Right lung (tissue), 5 donors: ENCODE data around the gene HMCN2. TPM values are rescaled to one million over a fixed set of nuclear protein-coding genes. Genes with fewer than 3 reads are reported as not detected.

Experiments used
- DNase-seq, 2 donors: peaks; one replicate each; pipeline ENCODE4 v3.0.0-alpha.2; 2013
- polyA plus RNA-seq, 5 donors: library from polyadenylated mRNA; unstranded; fragments of 120-200 nt; gene quantifications; one replicate each; pipeline versions ENCODE4 v1.2.1 to v1.2.3, GENCODE V29; 2013; ENCODE audit warnings: inconsistent platforms in 1 of 5, low replicate concordance in 1 of 5; ENCODE audit not compliant: insufficient read length in 5 of 5, insufficient read depth in 1 of 5

The HMCN2 gene
- polyA plus RNA-seq, 5 donors, result 0.21 to 2.1 (median 0.55) TPM

DNA sequence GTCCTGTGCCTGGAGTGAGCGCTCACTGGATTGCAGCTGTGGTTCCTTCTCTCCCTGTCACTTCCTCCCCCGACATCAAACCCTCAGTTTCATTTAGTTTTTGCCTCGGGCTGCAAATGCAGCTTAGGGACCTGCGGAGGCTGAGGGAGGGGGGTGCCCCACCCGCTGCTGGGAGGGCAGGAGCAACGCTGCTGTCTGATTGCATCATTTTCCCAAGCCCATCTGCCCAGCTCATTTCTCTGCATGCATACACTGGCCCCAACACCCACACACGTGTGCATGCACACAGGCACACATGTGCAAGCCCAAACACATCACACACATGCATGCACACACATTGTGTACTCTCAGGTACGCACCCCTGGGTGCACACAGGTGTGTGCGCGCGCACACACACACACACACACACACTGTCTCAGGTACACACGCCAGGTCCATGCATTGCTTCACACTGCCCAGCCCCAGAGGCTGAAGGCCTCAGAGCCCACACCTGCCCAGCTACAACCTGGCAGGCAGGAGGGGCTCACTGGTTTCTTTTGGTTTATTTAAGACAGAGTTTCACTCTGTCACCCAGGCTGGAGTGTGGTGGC lies 182.6 kb downstream of the HMCN2 start:
- no peak for DNase-seq

DNA sequence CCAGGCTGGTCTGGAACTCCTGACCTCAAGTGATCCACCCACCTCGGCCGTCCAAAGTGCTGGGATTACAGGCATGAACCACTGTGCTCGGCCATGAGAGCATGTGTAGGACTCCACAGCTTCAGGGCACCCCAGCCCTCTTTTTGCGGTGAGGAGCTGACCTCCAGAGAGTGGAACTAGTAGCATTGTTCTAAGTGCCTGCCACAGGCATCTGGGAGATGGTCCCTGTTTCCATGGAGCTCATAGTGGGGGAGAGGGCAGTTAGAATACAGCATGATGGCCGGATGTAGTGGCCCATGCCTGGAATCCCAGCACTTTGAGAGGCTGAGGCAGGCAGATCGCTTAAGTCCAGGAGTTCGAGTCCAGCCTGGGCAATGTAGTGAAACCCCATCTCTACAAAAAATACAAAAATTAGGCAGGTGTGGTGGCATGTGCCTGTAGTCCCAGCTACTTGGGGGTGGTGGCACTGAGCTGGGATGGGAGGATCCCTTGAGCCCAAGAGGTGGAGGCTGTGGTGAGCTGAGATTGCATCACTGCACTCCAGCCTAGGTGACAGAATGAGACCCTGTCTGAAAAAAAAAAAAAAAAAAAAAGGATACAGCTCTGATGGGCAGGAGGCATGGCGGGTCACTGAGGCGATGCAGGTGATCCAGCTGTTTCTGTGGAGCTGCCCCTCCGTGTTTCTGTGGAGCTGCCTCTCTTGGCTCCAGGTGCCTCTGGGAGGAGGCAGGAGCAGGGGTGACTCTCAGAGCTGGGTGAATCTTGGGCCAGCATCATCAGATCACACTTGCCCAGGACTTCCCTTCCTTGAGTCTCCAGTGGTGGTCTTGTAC lies 183.4 kb downstream of the HMCN2 start:
- DNase-seq, result no peak

DNA sequence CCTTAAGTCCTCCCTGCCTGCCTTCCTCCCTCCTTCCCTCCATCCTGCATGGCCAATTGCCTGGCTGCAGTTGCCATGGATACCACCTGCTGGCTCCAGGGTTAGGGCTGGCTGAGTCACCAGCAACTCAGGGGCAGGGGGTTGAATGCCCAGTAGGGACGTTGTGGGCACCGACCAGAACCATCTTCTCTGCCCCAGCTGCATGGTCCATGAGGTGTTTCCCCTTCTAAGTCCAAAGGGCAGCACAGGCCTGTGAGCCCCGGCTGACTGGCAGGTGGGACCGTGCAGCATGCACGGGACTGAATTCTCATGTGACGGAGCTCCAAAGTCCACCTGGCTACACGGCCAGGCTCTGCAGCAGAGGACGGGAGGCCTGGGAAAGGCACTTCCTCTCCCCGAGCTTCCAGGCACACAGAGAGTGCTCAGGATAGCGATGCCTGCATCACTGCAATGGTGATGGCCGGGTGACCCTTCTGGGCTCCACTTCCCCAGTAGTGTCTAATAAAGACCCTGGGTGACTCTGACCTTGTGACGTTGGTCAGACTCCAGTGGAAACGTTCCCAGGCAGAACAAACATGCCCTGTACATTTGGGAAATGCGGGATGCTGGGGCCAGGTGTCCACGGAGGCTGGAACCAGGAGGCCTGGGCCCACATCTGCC lies 184.9 kb downstream of the HMCN2 start:
- no peak for DNase-seq

DNA sequence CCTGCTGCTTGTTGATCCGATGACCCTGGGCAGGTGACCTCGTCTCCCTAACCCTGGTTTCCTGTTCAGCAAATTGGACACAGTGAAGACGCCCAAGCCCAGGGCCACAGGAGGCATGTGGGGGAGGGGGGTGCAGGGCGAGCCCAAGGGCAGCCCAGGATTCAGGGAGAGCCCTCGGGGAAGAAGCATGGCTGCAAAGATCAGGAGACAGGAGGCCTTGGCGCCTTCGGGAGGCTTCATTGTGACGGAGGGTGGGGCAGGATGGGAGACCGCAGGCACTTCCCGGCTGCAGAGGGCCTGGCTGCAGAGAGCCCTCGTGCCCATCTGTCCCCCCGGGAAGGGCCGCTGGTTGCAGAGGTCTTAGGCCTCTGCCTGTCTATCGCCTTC lies 185.4 kb downstream of the HMCN2 start:
- DNase-seq, result no peak

DNA sequence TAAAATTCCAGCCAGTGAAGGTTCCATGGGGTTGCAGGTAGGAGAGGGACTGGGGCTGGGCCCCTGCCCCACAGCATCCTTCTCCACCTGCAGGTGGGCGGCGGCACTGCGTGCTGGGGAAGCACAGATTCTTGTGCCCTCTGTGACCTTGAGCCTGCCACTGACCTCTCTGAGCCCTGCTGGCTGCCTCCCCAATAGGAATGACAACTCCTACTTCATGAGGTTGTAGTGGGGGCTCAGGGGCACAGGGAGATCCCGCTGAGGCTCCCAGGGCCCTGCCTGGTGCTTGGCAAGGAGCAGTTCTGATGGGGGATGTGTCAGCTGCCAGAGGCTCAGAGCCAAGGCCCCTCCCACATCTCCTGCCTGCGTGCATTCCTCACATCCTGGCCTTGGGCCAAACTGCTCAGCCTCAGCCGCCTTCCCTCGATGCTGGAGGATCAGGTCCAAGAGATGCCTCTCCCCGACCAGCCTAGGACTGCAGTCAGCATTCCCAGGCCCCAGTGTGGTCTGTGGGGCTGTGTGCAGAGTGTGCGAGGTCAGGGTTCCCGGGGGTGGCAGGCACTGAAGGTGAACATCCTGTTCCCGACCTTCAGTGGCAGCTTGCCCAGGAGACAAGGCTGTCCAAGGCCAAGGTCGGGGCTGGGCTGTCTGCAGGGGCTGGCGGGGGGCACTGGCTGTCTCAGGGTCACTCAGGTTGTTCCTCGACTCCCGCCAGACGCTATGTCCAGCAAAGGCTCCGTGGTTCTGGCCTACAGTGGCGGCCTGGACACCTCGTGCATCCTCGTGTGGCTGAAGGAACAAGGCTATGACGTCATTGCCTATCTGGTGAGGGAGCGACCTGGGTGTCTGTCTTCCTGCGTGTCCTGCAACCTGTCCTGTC lies 186.2 kb downstream of the HMCN2 start:
- peak; percentile 87 for DNase-seq

DNA sequence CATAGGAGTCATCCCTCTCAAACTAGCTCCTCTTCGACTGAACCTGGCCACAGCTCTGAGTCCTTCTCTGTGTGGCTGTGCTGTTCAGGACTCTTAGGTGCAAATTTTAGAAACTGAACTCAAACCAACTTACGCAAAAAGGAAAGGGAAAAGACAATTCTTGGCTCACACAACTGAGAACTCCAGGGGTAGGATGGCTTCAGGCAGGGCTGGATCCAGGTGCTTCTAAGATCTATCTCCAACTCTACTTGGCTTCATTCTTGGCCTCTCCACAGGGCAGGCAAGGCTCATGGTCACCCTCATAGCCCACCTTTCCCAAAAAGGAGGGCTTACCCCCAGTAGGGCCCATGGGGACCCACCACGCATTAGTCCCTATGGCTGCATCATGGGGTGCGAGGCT lies 187.3 kb downstream of the HMCN2 start:
- DNase-seq, result no peak

DNA sequence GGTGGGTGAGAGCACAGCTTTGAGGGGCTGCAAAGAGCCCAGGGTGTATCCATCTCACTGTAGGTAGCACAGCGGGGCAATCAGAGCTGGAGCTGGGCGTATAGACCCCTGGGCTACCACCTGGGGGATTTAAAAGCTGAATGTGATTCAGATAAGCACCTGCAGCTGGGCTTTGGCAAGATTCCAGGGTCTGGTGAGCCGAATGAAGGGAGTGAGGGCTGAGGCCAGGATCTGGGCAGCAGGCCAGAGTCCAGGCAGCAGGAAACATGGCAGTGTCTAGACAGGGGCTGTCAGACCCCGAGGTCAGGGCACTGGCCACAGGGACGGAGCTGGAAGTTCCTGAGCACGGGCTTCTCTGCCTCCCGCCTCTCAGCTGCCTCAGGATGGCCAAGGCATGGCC lies 187.9 kb downstream of the HMCN2 start:
- DNase-seq, result peak; percentile 38 to 39

DNA sequence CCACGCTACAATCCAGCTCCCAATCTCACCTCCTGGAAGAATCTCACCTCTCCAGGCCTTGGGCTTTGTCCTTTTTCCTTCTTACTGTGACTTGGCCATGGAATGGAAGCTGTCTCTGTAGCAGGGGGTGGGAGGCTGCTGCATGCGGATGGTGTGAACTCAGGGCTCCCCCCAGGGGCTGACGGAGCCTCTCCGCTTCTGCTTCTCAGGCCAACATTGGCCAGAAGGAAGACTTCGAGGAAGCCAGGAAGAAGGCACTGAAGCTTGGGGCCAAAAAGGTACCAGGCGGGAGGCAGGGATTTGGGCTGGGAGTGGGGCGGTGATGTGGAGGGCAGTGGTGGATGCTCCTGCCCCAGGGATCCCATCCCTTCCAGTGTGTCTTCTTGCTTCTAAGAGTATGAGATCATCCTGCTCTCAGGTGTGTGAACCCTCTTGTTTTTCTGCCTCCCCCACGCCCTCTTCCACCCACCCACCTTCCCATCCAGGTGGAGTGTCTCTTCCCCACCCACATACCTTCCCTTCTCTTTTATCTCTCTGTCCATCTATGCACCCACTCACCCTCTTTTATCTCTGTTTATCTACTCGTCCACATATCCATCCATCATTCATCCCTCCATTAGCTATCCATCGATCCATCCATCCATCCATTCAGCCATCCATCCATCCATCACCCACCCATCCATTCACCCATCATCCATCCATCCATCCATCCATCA lies 188.7 kb downstream of the HMCN2 start:
- no peak for DNase-seq

DNA sequence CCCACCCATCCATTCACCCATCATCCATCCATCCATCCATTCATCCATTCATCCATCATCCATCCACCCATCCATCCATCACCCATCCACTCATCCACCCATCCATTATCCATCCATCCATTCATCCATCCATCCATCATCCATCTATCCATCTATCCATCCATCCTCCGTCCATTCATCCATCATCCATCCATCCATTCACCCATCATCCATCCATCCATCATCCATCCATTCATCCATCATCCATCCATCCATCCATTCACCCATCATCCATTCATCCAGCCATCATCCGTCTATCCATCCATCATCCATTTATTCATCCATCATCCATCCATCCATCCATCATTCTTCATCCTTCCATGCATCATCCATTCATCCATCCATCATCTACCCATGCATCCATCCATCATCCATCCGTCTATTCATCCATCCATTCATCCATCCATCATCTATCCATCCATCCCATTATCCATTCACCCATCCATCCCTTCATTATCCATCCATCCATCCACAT lies 189.3 kb downstream of the HMCN2 start:
- no peak for DNase-seq

DNA sequence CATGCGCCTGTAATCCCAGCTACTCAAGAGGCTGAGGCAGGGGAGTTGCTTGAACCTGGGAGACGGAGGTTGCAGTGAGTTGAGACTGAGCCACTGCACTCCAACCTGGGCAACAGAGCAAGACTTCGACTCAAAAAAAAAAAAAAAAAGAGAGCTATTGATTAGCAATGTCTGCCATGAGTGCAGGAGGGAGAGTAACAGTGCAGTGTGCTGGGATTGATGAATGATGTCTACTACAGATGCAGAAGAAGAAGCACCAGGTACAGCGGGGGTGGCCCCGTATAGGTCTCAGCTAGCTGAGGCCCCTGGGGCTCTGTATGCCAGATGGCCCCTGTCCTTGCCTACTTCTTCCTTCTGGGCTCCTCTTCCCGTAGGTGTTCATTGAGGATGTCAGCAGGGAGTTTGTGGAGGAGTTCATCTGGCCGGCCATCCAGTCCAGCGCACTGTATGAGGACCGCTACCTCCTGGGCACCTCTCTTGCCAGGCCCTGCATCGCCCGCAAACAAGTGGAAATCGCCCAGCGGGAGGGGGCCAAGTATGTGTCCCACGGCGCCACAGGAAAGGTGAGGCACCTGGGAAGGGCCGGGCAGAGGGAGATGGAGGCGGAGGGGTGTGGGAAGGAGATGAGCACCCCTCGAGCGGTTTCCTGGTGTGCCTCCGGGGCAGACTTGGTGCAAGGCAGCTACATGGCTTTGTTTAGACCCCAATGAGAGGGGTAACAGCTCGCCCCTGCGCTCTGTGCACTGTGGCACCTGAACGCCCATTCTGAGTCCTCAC lies 192.7 kb downstream of the HMCN2 start:
- DNase-seq, result no peak

DNA sequence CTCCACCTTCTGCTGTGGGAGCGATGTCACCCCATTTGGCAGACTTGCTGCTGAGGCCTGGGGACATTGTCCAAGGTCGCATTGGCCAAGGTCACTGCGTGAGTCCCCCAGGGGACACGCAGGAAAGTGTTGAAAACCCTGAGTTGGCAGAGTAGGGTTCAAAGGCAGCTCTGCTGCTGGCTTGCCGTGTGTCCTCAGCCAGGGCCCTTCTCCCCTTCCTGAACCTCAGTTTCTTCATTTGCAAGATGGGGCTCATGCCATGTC lies 193.2 kb downstream of the HMCN2 start:
- no peak for DNase-seq

DNA sequence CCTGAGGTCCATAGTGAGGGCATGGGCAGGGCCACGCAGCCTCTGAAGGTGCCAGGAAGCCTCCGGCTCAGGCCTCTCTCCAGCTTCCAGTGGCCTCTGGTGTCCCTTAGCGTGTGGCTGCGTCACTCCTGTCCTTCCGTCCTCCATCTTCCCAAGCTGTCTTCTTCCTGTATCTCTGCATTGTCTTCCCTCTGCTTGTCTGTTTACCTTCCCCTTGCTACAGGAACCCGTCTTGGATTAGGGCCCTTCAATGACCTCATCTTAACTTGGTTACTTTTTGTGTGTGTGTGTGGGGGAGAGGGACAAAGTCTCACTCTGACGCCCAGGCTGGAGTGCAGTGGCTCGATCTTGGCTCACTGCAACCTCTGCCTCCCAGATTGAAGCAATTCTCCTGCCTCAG lies 193.6 kb downstream of the HMCN2 start:
- no peak for DNase-seq

DNA sequence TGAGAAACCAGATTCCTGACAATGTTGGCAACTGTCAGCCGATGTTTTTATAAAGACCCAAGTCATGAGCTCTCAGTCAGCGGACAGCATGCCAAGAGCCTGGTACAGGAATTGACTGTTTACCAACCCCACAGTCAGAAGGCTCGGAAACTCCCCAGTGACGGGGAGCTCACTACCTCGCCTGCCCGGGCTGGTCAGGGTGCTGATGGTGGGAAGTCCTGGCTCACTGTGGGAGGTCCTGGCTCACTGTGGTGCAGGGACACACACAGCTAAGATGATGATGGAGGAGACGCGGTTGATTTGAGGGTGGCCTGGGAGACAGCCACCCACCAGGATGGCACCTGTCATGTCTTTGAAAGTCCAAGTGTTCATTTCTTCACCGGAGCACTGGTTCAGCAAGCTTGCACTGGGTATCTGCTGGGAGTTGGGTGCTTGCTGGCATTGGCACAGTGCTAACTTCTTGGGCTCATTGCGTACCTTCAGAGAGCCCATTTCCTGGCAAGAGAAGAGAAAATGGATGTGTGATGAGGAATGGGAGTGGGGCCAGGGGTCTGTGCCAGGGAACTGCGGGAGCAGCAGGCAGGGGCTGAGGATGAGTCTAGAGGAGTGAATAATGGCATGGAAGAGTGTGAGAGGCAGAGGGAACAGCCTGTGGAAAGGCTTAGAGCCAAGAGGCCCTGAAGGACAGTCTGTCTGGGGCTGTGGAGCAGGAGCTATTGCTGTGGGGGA lies 194.5 kb downstream of the HMCN2 start:
- no peak for DNase-seq

DNA sequence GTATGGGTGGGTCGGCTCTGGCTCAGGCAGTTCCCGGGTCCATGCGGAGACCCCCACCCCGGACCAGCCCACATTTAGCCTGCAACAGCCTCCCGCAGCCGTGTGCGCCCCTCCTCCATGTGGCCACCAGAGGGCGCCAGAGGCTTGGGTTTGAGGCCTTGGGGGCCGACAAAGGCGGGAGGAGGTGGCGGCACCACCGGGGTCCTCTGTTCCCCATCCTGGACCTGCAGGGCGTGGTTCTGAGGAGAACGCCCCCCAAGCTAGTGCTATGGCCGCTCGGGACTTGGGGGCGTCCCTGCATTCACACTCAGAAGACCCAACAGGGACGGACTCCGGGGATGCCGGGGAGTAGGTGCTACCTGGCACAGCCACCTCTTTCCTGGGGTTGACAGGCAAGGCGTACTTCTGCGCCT lies 195.7 kb downstream of the HMCN2 start:
- DNase-seq, result peak in 1 of 2 donors; percentile 44

DNA sequence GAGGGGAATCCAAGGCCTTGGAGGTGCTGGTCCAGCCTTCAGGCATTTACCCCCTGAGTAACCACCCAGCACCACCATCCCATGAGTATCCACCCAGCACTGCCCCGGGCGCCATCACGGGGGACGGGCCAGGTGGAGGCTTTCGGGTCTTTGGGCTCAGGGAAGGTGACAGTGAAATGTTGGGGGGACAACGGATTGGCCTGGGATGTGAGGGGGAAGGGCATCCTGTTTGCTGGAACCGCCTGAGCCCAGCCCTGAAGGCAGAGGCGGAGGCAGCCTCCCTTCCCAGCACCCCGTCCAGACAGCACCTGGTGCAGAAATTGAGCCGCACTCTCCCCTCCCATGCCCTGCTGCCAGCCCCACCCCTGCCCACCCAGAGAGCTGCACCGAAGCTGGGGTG lies 196.2 kb downstream of the HMCN2 start:
- DNase-seq, result no peak

DNA sequence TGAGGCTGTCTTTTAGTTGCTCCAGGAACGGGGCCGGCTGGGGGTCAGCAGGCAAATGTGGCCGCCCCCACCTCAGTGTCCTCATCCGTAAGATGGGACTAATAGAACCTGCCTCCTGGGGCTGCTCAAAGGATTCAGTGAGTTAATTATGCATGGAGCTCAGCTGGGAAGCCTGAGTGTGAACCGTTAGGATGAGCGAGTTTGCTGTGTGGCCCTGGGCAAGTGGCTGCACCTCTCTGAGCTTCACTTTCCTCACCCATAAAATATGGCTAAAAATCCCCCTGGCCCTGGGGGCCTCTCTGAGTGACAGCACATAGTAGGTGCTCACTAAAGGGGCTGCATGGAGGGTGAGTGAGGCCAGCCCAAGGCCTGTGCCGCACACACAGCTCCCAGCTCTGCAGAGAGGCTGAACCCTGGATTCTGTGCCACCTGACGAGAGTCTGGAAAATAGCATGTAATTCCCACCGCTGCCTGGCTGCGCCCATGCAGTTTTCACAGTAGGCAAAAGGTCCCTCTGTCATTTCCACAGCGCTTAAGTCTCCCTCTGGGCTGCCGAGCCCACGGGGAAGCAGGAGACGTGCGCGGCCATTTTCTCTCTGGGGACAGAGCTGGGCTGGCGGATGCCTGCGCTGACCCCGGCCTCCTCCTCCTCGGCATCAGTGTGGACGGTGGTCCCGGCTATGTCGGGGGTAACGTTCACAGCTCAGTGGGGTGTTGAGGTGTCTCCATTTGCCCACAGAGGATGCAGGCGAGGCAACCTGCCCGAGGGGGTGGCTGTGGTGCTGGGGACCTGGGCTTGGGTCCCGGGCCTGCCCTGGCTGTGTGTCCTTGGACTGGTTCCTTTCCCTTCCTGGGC lies 197.4 kb downstream of the HMCN2 start:
- no peak for DNase-seq

DNA sequence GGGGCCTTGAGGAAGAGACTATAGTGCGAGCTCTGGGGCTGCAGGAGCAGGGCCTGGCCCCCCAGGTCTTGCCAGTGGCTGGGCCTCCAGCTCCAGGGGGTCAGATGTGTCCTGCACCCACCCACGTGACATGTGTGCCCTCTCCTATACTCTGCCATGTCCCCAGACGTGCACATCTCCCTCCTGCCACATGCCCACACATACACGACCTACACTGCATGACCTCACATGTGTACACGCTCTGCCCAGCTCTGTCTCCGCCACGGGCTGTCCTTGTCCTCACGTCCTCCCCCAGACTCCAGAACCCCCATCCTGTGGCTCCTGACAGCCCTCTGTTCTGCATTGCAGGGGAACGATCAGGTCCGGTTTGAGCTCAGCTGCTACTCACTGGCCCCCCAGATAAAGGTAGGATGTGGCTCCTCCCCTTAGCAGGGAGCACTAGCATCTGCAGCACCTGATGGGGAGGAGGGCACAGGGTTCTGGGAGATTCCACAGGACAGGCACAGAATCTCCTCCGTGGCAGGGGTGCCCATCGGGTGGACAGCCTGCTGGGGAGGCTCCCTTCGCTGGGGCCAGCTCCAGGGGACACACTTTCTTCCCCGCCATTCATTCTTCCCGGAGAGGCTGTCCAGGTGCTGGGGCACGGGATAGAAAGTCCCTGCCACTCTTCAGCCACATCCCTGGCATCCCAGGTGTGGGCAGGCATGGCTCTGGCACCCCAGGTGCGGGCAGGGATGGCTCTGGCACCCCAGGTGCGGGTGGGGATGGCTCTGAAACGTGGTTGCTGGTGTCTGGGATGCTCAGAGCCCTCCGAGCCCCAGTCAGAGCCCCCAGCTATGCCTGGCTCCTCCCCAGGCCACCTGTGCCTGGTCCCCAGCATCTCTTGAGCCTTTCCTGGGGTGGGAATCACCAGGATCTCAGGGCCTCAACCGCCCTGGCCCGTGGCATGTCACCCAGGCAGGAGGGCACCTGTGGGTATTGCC lies 198.5 kb downstream of the HMCN2 start:
- no peak for DNase-seq
